ENCODE measurements around the gene CABP4. TPM values are rescaled to one million over a fixed set of nuclear protein-coding genes. Genes with fewer than 3 reads are reported as not detected.

CABP4 gene
- total RNA-seq, 1 experiment from 2014 or later, result not detected

DNA sequence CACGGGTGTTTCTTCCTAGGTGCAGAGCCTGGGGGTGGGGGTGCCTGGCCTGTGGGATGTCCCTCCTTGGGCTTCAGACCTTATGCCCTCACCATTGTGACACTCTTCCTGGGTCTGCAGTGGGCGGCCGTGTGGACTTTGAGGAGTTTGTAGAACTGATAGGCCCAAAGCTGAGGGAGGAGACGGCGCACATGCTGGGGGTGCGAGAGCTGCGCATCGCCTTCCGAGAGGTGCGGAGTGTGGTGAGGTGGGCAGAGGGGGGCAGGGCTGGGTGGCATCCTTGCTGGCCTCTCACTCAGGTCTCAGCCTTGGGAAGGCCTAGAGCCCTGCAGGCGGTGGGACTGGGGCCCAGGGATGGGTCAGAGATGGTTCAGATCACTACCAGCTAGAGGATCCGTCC, 2.3 kb downstream of the CABP4 start:
- H3K27me3 Mint-ChIP-seq (ENCODE audit: insufficient read depth, unreplicated experiment), result no peaks in the 10 kb centered on the region
- TF ChIP-seq, protein P1, sequence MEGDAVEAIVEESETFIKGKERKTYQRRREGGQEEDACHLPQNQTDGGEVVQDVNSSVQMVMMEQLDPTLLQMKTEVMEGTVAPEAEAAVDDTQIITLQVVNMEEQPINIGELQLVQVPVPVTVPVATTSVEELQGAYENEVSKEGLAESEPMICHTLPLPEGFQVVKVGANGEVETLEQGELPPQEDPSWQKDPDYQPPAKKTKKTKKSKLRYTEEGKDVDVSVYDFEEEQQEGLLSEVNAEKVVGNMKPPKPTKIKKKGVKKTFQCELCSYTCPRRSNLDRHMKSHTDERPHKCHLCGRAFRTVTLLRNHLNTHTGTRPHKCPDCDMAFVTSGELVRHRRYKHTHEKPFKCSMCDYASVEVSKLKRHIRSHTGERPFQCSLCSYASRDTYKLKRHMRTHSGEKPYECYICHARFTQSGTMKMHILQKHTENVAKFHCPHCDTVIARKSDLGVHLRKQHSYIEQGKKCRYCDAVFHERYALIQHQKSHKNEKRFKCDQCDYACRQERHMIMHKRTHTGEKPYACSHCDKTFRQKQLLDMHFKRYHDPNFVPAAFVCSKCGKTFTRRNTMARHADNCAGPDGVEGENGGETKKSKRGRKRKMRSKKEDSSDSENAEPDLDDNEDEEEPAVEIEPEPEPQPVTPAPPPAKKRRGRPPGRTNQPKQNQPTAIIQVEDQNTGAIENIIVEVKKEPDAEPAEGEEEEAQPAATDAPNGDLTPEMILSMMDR (IDR thresholded peaks at IDR 0.05; ENCODE audit: insufficient read depth in 1 of 2, low read depth in 1 of 2, low read length in 1 of 2, severe bottlenecking in 1 of 2, unreplicated experiment in 1 of 2), result no peak

DNA sequence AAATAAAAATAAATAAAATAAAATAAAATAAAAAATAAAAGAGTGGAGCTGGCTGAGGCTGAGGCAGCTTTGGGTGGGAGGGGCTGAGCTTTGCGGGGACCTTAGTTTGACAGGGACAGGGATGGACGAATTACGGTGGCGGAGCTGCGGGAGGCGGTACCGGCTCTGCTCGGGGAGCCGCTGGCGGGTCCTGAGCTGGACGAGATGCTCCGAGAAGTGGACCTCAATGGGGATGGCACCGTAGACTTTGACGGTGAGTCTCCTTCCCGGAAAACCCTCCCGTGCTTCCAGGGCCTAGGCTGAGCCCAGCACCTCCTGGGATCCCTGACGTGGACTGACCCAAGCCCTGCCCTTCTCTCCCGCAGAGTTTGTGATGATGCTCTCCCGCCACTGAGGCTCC, 3.1 kb downstream of the CABP4 start:
- BruUV-seq (replicated peaks), result no TSS peak
- no peaks in the 10 kb centered on the region for H3K27me3 ChIP-seq (replicated peaks; ENCODE audit: control insufficient read depth, insufficient read depth, low read length)
- TF ChIP-seq, protein P1 (IDR thresholded peaks at IDR 0.05; ENCODE audit: insufficient read depth in 1 of 2, low read depth in 1 of 2, low read length in 1 of 2, severe bottlenecking in 1 of 2, unreplicated experiment in 1 of 2), result no peak
- intact Hi-C loops (cut with micrococcal nuclease; ENCODE audit: unreplicated experiment), result no loop called here
- no peak overlapping the region for H3K4me3 ChIP-seq (ENCODE audit: low read depth, low read length)
- Mint-ChIP-seq H3K4me1 (ENCODE audit: low read depth, unreplicated experiment) (no peaks in the 10 kb centered on the region), H3K27me3 (ENCODE audit: insufficient read depth, unreplicated experiment) (no peaks in the 10 kb centered on the region), H3K27ac (ENCODE audit: unreplicated experiment) (no peak overlapping the region), H3K4me3 (ENCODE audit: unreplicated experiment) (no peak overlapping the region), H3K9me3 (ENCODE audit: unreplicated experiment) (no peaks in the 10 kb centered on the region), H3K36me3 (ENCODE audit: insufficient read depth, unreplicated experiment) (peaks cover 7% of the 10 kb centered on the region)
- H3K36me3 ChIP-seq (ENCODE audit: control insufficient read depth, insufficient read depth, low read length), result no peaks in the 10 kb centered on the region
- ChIA-PET POLR2A (no interaction called here), CTCF (no interaction called here)
- H3K9me3 ChIP-seq, result no peaks in the 10 kb centered on the region
- no peak for DNase-seq
- H3K4me1 ChIP-seq, result no peaks in the 10 kb centered on the region

More for the DNA sequence above, 2.3 kb downstream of the CABP4 start:
- no peaks in the 10 kb centered on the region for H3K36me3 Mint-ChIP-seq (ENCODE audit: insufficient read depth, unreplicated experiment)
- no peak overlapping the region for H3K27ac Mint-ChIP-seq (ENCODE audit: unreplicated experiment)
- Histone ChIP-seq H3K36me3 (ENCODE audit: control insufficient read depth, insufficient read depth, low read length) (no peaks in the 10 kb centered on the region), H3K27me3 (replicated peaks; ENCODE audit: control insufficient read depth, insufficient read depth, low read length) (no peaks in the 10 kb centered on the region), H3K9me3 (no peaks in the 10 kb centered on the region), H3K4me1 (no peaks in the 10 kb centered on the region), H3K4me3 (ENCODE audit: low read depth, low read length) (no peak overlapping the region)
- H3K9me3 Mint-ChIP-seq (ENCODE audit: unreplicated experiment), result no peaks in the 10 kb centered on the region
- ChIA-PET POLR2A (no interaction called here), CTCF (no interaction called here)
- intact Hi-C loops (cut with micrococcal nuclease; ENCODE audit: unreplicated experiment), result no loop called here
- H3K4me1 Mint-ChIP-seq (ENCODE audit: low read depth, unreplicated experiment), result no peaks in the 10 kb centered on the region
- DNase-seq, result peak in 1 of 2 experiments; percentile 35
- BruUV-seq (replicated peaks), result no TSS peak
- H3K4me3 Mint-ChIP-seq (ENCODE audit: unreplicated experiment), result no peak overlapping the region

DNA sequence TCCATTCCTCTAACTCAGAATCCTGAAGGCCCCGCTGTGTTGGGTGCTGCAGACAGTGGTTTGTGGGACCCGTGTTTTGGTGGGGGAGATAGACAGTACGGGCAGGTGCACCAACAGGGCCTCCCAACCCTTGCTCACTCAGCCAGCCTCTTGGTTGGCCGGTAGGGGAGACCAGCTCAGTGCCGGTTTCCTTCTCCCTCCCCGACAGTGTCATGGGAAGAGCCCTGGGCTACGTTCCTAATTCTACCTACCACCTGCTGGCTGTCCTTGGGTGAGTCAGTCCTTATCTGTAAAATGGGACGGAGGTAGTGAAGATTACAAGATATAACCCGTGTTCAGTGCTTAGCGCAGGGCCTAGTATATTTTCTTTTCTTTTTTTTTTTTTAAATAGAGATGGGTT, 8.0 kb downstream of the CABP4 start:
- H3K27me3 Mint-ChIP-seq (ENCODE audit: insufficient read depth, unreplicated experiment), result no peaks in the 10 kb centered on the region
- ChIA-PET CTCF (interaction anchor here (0.7 kb wide), 1 partner anchor 74 kb away, joined by 3 read pairs; no protein-coding TSS in a partner anchor), POLR2A (interaction anchor here (0.5 to 1.0 kb wide), 2 partner anchors 20 to 117 kb away, joined by 3 to 6 read pairs; partner anchors contain the start of gene CORO1B)
- peaks cover 23% of the 10 kb centered on the region for H3K36me3 Mint-ChIP-seq (ENCODE audit: insufficient read depth, unreplicated experiment)
- BruUV-seq (replicated peaks), result no TSS peak
- intact Hi-C loops (cut with micrococcal nuclease; ENCODE audit: unreplicated experiment), result no loop called here
- no peak overlapping the region for H3K27ac Mint-ChIP-seq (ENCODE audit: unreplicated experiment)
- Histone ChIP-seq H3K4me3 (ENCODE audit: low read depth, low read length) (no peak overlapping the region), H3K4me1 (peaks cover 21% of the 10 kb centered on the region), H3K9me3 (no peaks in the 10 kb centered on the region), H3K27me3 (replicated peaks; ENCODE audit: control insufficient read depth, insufficient read depth, low read length) (no peaks in the 10 kb centered on the region), H3K36me3 (ENCODE audit: control insufficient read depth, insufficient read depth, low read length) (no peaks in the 10 kb centered on the region)
- no peak overlapping the region for H3K4me3 Mint-ChIP-seq (ENCODE audit: unreplicated experiment)
- H3K9me3 Mint-ChIP-seq (ENCODE audit: unreplicated experiment), result no peaks in the 10 kb centered on the region
- DNase-seq, result peak in 1 of 2 experiments; percentile 39
- H3K4me1 Mint-ChIP-seq (ENCODE audit: low read depth, unreplicated experiment), result peaks cover 16% of the 10 kb centered on the region
- TF ChIP-seq, protein P1 (IDR thresholded peaks at IDR 0.05; ENCODE audit: insufficient read depth in 1 of 2, low read depth in 1 of 2, low read length in 1 of 2, severe bottlenecking in 1 of 2, unreplicated experiment in 1 of 2), result no peak
